GM12892 (cell line): ENCODE data around the gene ARL17B.
"Not testable (repeated sequence)": the region's sequence is repeated elsewhere in the genome, so short reads cannot be mapped to it uniquely, and the experiment has no call there.

ENCODE experiments used
- POLR2A ChIP-seq: IDR thresholded peaks from 2 replicates; pipeline ENCODE4 v1.6.1; 2011; ENCODE audit warnings: low read depth, low read length, control low read depth
- POLR2AphosphoS5 ChIP-seq: IDR thresholded peaks from 2 replicates; pipeline ENCODE4 v1.6.1; 2011; ENCODE audit warnings: low read depth, low read length, control low read depth
- TAF1 ChIP-seq: IDR thresholded peaks from 2 replicates; pipeline ENCODE4 v1.6.1; 2011; ENCODE audit warnings: low read depth, mild to moderate bottlenecking, control low read depth, low read length, borderline replicate concordance

DNA sequence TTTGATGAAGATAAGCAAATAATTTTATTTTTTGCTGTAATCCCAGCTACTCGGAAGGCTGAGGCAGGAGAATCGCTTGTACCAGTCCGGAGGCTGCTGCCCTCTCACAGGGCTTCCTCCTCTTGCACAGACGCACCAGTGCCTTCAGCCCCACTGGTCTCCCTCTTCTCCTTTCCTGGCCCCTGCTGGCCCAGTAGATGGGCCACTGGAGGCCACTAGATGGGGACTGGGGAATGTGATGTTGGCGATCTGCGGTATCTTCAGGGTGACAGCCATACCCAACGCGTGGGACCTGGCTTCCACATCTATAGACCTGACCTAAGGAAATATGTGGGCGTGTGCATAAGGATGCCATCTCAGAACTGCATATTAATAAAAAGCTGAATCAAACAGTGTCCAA, 38.4 kb upstream of the ARL17B start:
- not testable (repeated sequence) for TF ChIP-seq POLR2A, TAF1, POLR2AphosphoS5
